ENCODE measurements around the gene DSP. TPM values are rescaled to one million over a fixed set of nuclear protein-coding genes. Genes with fewer than 3 reads are reported as not detected.

Gene DSP
- total RNA-seq, 1 donor from 2014 or later = 21.4 TPM

- H3K27ac ChIP-seq = no peak overlapping the region
- peaks cover 18% of the 10 kb centered on the region for H3K27me3 ChIP-seq
- H3K9me3 ChIP-seq = no peaks in the 10 kb centered on the region
- TF ChIP-seq CTCF (IDR thresholded peaks at IDR 0.05) = no peak
- no peaks in the 10 kb centered on the region for H3K4me1 ChIP-seq
- intact Hi-C loops (cut with DNase I) = no loop called here
- DNase-seq (no peak), ATAC-seq (no peak)
- no peaks in the 10 kb centered on the region for H3K36me3 ChIP-seq
- H3K4me3 ChIP-seq = no peak overlapping the region
Observed at GRCh38 chr6:7515363-7515762, 26.1 kb upstream of the DSP start.

DNA sequence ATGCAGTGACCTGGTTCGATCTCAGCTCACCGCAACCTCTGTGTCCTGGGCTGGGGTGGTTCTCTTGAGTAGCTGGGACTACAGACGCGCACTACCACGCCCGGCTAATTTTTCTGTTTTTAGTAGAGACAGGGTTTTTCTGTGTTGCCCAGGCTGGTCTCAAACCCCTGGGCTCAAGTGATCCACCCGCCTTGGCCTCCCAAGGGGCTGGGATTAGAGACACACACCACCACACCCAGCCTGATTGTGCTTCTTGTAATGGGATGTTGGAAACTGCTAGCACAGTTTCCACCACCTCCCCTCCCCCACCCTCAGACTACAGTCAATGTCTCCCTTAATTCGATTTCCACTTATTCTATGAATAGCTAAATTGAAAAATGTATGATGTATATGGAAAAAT is 22.6 kb upstream of the DSP start:
- ATAC-seq = no peak
- intact Hi-C loops (cut with DNase I) = no loop called here
- H3K4me3 ChIP-seq = no peak overlapping the region

DNA sequence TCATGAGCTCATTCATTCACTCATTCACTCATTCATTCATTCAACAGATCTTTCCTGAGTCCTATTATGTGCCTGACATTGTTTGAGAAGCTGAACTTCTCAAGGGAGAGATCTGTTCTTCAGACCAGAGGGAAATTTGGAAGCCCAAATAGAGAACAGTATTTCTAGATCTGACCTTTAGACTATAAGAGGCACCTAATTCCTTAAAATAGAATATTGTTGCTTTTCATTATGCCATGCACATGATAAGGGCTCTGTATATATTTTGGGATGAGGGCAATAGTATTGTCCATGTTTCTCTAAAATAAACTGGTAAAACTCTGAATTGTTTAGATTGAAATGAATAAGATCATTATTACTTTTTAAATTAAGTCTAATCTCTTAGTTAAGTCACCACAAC is 18.6 kb upstream of the DSP start:
- TF ChIP-seq CTCF (IDR thresholded peaks at IDR 0.05) = no peak
- Histone ChIP-seq H3K27ac (no peak overlapping the region), H3K9me3 (no peaks in the 10 kb centered on the region), H3K4me1 (no peaks in the 10 kb centered on the region), H3K27me3 (peaks cover 12% of the 10 kb centered on the region), H3K4me3 (no peak overlapping the region), H3K36me3 (no peaks in the 10 kb centered on the region)
- no peak for DNase-seq
- intact Hi-C loops (cut with DNase I) = no loop called here
- ATAC-seq = no peak

More for the DNA sequence above, 22.6 kb upstream of the DSP start:
- TF ChIP-seq CTCF (IDR thresholded peaks at IDR 0.05) = no peak
- DNase-seq = no peak
- Histone ChIP-seq H3K4me1 (no peaks in the 10 kb centered on the region), H3K27me3 (peaks cover 9% of the 10 kb centered on the region), H3K27ac (no peak overlapping the region), H3K9me3 (no peaks in the 10 kb centered on the region), H3K36me3 (no peaks in the 10 kb centered on the region)

DNA sequence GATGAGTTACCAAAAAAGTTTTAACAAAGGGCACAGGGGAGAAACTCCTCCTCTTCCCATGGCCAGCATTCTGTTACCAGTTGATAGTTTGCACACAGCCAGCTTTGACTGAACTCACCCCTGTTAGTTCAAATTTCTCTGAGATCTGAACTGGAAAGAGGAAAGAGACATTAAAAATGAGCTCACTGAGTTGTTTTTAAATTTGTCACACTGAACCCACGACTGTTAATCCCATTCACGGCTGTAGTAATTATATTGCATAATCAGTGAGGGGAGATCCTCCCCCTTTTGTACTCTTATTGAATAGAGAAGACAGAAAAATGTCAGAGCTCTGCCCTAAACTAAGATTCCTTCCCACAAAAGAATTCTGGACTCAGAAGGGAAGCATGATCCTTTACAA is 17.5 kb upstream of the DSP start:
- Histone ChIP-seq H3K4me1 (no peaks in the 10 kb centered on the region), H3K36me3 (no peaks in the 10 kb centered on the region), H3K9me3 (no peaks in the 10 kb centered on the region), H3K27me3 (peaks cover 12% of the 10 kb centered on the region), H3K4me3 (no peak overlapping the region), H3K27ac (no peak overlapping the region)
- DNase-seq = no peak
- no peak for TF ChIP-seq CTCF (IDR thresholded peaks at IDR 0.05)
- no peak for ATAC-seq
- intact Hi-C loops (cut with DNase I) = no loop called here

GRCh38 chr6:7526755-7527154 is 14.7 kb upstream of the DSP start:
- no peaks in the 10 kb centered on the region for H3K4me1 ChIP-seq
- no peaks in the 10 kb centered on the region for H3K9me3 ChIP-seq
- H3K27me3 ChIP-seq = peaks cover 3% of the 10 kb centered on the region
- intact Hi-C loops (cut with DNase I) = no loop called here
- no peak for ATAC-seq
- H3K27ac ChIP-seq = no peak overlapping the region
- H3K4me3 ChIP-seq = no peak overlapping the region
- no peak for DNase-seq
- no peak for TF ChIP-seq CTCF (IDR thresholded peaks at IDR 0.05)
- H3K36me3 ChIP-seq = no peaks in the 10 kb centered on the region

GRCh38 chr6:7528565-7528964 is 12.9 kb upstream of the DSP start:
- no peak for ATAC-seq
- no peak for TF ChIP-seq CTCF (IDR thresholded peaks at IDR 0.05)
- intact Hi-C loops (cut with DNase I) = no loop called here
- no peaks in the 10 kb centered on the region for H3K36me3 ChIP-seq
- no peaks in the 10 kb centered on the region for H3K4me1 ChIP-seq
- no peaks in the 10 kb centered on the region for H3K9me3 ChIP-seq
- DNase-seq = no peak
- H3K27me3 ChIP-seq = peaks cover 3% of the 10 kb centered on the region
- H3K27ac ChIP-seq = no peak overlapping the region
- H3K4me3 ChIP-seq = no peak overlapping the region
